Upper lobe of left lung (tissue), 6 donors: Measurements from ENCODE around the gene ERF. TPM values are rescaled to one million over a fixed set of nuclear protein-coding genes. Genes with fewer than 3 reads are reported as not detected.

ENCODE experiments used
- ATAC-seq, 2 donors: fragments of 200-7000 bp; cut with Tn5 transposase; one replicate each; pipeline ENCODE4 v1.9.1; 2022; ENCODE audit warnings: mild to moderate bottlenecking in 2 of 2, moderate library complexity in 2 of 2; ENCODE audit not compliant: low FRiP score in 2 of 2
- DNase-seq, 2 donors: peaks; one replicate each; pipeline ENCODE4 v3.0.0-alpha.2; 2019 to 2020
- H3K27ac ChIP-seq, 4 donors: fragments of 200-600 bp; sonication (generic); one replicate each; pipeline ENCODE4 v1.5.1; 2016 to 2019
- H3K27me3 ChIP-seq, 4 donors: fragments of 200-600 bp; sonication (generic); one replicate each; pipeline ENCODE4 v1.5.1; 2017 to 2019
- H3K36me3 ChIP-seq, 4 donors: fragments of 200-600 bp; sonication (generic); one replicate each; pipeline ENCODE4 v1.5.1; 2016 to 2019
- H3K4me1 ChIP-seq, 4 donors: fragments of 200-600 bp; sonication (generic); one replicate each; pipeline ENCODE4 v1.5.1; 2018 to 2019
- H3K4me3 ChIP-seq, 4 donors: fragments of 200-600 bp; sonication (generic); one replicate each; pipeline ENCODE4 v1.5.1; 2017 to 2019; ENCODE audit warnings: mild to moderate bottlenecking in 2 of 4, moderate library complexity in 1 of 4
- H3K9me3 ChIP-seq, 4 donors: fragments of 200-600 bp; sonication (generic); one replicate each; pipeline ENCODE4 v1.5.1; 2018 to 2019
- CTCF ChIP-seq, 6 experiments: fragments of 450-650 bp in 4 of 6; fragments of 200-600 bp in 2 of 6; sonication (generic) in 2 of 6; IDR thresholded peaks; one replicate each; pipeline ENCODE4 v1.5.1; 2016 to 2019; ENCODE audit warnings: antibody characterized with exemption in 6 of 6
- EP300 ChIP-seq, 4 donors: sonication (generic); formaldehyde crosslinking; IDR thresholded peaks; one replicate each; pipeline ENCODE4 v1.5.1; 2017; ENCODE audit warnings: antibody characterized with exemption in 4 of 4, control low read depth in 2 of 4
- POLR2A ChIP-seq, 4 donors: fragments of 450-650 bp; IDR thresholded peaks; one replicate each; pipeline ENCODE4 v1.5.1; 2016 to 2017; ENCODE audit warnings: antibody characterized with exemption in 4 of 4, mild to moderate bottlenecking in 2 of 4
- POLR2AphosphoS5 ChIP-seq, 2 donors: sonication (generic); formaldehyde crosslinking; IDR thresholded peaks; one replicate each; pipeline ENCODE4 v1.5.1; 2017; ENCODE audit warnings: antibody characterized with exemption in 2 of 2
- WGBS, 2 donors: methylation state at CpG; one replicate each; pipeline ENCODE4 v1.1.5; 2017 to 2018; 5-methylcytosine and 5-hydroxymethylcytosine counted together
- total RNA-seq, 6 donors: library from RNA; depleted of rRNA in 4 of 6; stranded (reverse); fragments of >200 nt in 4 of 6; gene quantifications; one replicate each; pipeline versions ENCODE4 v1.1.0 to v1.2.1, GENCODE V29; 2016 to 2021
- donor health status: DM: no; HTN: no; CAD: no; lungs with moderate emphysema.
- donor health status: DM: no; HTN: yes; CAD: no; lungs with severe emphysema.

The ERF gene
- total RNA-seq, 6 donors from 2014 or later, result 13.6 to 59.4 (median 32.5) TPM

GRCh38 chr19:42291435-42291810 is 36.5 kb upstream of the ERF start:
- no peak for TF ChIP-seq EP300 (IDR thresholded peaks at IDR 0.05)
- no peak for TF ChIP-seq CTCF (IDR thresholded peaks at IDR 0.05)
- TF ChIP-seq POLR2A (IDR thresholded peaks at IDR 0.05), result no peak
- ATAC-seq, result no peak

GRCh38 chr19:42290523-42291434 is 35.9 kb upstream of the ERF start:
- no peaks in the 10 kb centered on the region for H3K9me3 ChIP-seq
- ATAC-seq (peak in 1 of 2 donors; percentile 21), DNase-seq (peak in 1 of 2 donors; percentile 83)
- no peak overlapping the region for H3K4me3 ChIP-seq
- no peaks in the 10 kb centered on the region for H3K27me3 ChIP-seq
- no peak overlapping the region for H3K27ac ChIP-seq
- H3K36me3 ChIP-seq, result peaks cover 27 to 91% (median 84%) of the 10 kb centered on the region in 4 donors
- WGBS, 2 donors, result 86 to 90% methylated on average over 18 to 24 of the region's 31 CpGs
- TF ChIP-seq CTCF (IDR thresholded peaks at IDR 0.05) (peak; percentile 38 to 62 (median 54)), POLR2AphosphoS5 (IDR thresholded peaks at IDR 0.05) (no peak)
- H3K4me1 ChIP-seq, result peaks cover 6 to 12% (median 9%) of the 10 kb centered on the region in 4 donors

More at GRCh38 chr19:42291435-42291810, 36.5 kb upstream of the ERF start:
- peaks cover 0 to 5% (median 2%) of the 10 kb centered on the region in 4 donors for H3K4me1 ChIP-seq
- peaks cover 27 to 91% (median 84%) of the 10 kb centered on the region in 4 donors for H3K36me3 ChIP-seq
- 74 to 91% methylated on average over 4 to 6 of the region's 9 CpGs for WGBS, 2 donors
- no peaks in the 10 kb centered on the region for H3K9me3 ChIP-seq
- H3K27me3 ChIP-seq, result no peaks in the 10 kb centered on the region
- no peak overlapping the region for H3K27ac ChIP-seq
- peak in 1 of 2 donors; percentile 82 for DNase-seq
- no peak overlapping the region for H3K4me3 ChIP-seq

GRCh38 chr19:42290136-42290522 is 35.2 kb upstream of the ERF start:
- TF ChIP-seq CTCF (IDR thresholded peaks at IDR 0.05), result no peak
- no peak for TF ChIP-seq POLR2AphosphoS5 (IDR thresholded peaks at IDR 0.05)
- TF ChIP-seq EP300 (IDR thresholded peaks at IDR 0.05), result no peak
- TF ChIP-seq POLR2A (IDR thresholded peaks at IDR 0.05), result no peak
- ATAC-seq, result no peak
- peak in 1 of 2 donors; percentile 57 for DNase-seq
- peaks cover 12 to 18% (median 15%) of the 10 kb centered on the region in 4 donors for H3K4me1 ChIP-seq
- 88 to 91% methylated on average over 12 to 13 of the region's 13 CpGs for WGBS, 2 donors
- H3K36me3 ChIP-seq, result peaks cover 27 to 85% (median 82%) of the 10 kb centered on the region in 4 donors
- no peaks in the 10 kb centered on the region for H3K9me3 ChIP-seq
- no peaks in the 10 kb centered on the region for H3K27me3 ChIP-seq
- H3K27ac ChIP-seq, result no peak overlapping the region
- no peak overlapping the region for H3K4me3 ChIP-seq

- H3K4me1 ChIP-seq, result peaks cover 15 to 23% (median 20%) of the 10 kb centered on the region in 4 donors
- H3K27me3 ChIP-seq, result no peaks in the 10 kb centered on the region
- no peak for ATAC-seq
- H3K4me3 ChIP-seq, result no peak overlapping the region
- H3K27ac ChIP-seq, result no peak overlapping the region
- TF ChIP-seq POLR2AphosphoS5 (IDR thresholded peaks at IDR 0.05) (no peak), POLR2A (IDR thresholded peaks at IDR 0.05) (no peak), EP300 (IDR thresholded peaks at IDR 0.05) (no peak), CTCF (IDR thresholded peaks at IDR 0.05) (no peak)
- no peaks in the 10 kb centered on the region for H3K9me3 ChIP-seq
- WGBS, 2 donors, result 87 to 90% methylated on average over 7 to 8 of the region's 8 CpGs
- peaks cover 27 to 79% (median 77%) of the 10 kb centered on the region in 4 donors for H3K36me3 ChIP-seq
- no peak for DNase-seq
Measured at GRCh38 chr19:42289556-42290041, 34.7 kb upstream of the ERF start.
